GM21528 (cell line): Measurements from ENCODE around the gene IFIT1.
"Not testable (repeated sequence)": the region's sequence is repeated elsewhere in the genome, so short reads cannot be mapped to it uniquely, and the experiment has no call there.

Source experiments
- ATAC-seq: cut with Tn5 transposase; IDR thresholded peaks from one replicate; pipeline ENCODE4 v1.9.1; 2021; ENCODE audit warnings: mild to moderate bottlenecking, moderate library complexity; ENCODE audit not compliant: unreplicated experiment, low FRiP score

The IFIT1 gene

DNA sequence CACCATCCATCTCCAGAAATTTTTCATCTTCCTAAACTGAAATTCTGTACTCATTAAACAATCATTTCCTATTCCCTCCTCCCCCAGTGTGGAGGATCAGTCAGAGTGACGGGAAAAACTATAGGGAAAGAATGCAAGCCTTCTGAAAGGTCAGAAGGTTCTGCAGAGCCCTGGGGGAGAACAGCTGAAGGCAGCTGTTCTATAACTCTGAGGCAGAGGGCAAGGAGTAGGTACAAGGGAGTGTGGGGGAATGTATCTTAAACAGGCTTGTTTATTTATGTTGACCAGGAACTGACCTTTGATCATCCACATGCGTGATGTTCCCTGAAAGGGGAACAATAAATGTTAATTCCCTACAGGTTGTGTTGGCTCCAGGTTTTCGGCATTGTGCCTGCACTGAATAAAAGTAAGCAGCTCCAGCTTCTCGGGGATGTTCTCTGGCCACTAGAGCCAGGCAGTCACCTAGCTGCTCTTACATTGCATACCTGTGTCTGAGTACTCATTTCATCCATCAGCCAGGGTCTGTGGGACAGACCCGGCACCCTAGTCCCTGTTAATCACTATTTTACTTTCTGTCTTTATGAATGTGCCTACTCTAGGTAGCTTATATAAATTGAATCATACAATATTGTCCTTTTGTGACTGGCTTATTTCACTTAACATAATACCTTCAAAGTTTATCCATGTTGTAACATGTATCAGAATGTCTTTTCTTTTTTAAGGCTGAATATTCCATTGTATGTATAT is 5.8 kb downstream of the IFIT1 start:
- ATAC-seq: no peak

DNA sequence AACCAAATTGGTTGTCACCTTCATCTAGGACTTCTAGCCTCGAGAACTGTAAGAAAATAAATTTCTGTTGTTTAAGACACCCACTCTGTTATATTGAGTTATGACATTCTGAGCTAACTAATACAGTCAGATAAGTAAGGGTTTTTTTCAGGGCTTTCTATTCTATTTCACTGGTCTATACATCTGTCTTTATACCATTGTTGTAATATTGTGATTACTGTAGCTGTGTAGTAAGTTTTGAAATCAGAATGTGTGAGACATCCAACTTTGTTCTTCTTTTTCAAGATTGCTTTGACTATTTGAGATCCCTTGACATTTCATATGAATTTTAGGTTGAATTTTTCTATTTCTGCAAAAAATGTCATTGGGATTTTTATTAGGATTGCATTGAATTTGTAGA is 7.5 kb downstream of the IFIT1 start:
- no peak for ATAC-seq

DNA sequence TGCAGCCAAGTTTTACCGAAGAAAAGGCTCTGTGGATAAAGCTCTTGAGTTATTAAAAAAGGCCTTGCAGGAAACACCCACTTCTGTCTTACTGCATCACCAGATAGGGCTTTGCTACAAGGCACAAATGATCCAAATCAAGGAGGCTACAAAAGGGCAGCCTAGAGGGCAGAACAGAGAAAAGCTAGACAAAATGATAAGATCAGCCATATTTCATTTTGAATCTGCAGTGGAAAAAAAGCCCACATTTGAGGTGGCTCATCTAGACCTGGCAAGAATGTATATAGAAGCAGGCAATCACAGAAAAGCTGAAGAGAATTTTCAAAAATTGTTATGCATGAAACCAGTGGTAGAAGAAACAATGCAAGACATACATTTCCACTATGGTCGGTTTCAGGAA is 10.6 kb downstream of the IFIT1 start:
- no peak for ATAC-seq

DNA sequence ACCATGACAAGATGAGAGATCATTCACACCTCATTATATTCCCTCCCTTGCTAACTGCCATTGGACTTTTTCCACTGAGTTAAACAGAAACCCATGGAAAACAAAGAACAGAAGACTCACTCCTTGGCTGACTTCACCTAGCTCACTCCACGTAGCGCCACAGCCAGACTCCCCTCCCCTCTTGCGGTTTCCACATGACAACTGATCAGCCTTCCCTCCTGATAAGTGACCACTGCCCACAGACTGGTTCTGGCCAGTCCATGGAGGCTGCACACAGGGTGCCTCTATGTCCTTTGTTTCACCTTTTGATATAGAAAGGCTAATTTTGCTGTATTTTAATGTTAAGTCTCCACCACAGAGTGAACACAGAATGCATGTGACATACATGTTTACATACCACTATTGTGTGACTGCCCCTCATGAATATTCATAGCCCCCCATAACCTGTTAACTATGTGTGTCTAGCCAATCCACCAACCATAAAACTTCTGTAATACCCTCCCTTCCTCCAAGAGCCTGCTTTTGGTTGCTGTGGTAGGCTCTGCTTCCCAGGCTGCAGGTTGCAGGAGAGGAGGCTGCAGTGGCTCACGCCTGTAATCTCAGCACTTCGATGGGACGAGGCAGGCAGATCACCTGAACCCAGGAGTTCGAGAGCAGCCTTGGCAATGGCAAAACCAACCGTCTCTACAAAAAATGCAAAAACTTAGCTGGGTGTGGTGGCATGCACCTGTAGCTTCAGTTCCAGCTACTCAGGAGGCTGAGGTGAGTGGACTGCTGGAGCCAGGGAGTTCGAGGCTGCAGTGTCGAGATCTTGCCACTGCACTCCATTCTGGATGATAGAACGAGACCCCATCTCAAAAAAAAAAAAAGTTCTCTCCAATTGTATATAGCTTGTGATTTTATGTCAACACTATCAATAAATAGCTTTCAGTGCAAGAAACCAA is 12.0 kb downstream of the IFIT1 start:
- ATAC-seq: no peak

DNA sequence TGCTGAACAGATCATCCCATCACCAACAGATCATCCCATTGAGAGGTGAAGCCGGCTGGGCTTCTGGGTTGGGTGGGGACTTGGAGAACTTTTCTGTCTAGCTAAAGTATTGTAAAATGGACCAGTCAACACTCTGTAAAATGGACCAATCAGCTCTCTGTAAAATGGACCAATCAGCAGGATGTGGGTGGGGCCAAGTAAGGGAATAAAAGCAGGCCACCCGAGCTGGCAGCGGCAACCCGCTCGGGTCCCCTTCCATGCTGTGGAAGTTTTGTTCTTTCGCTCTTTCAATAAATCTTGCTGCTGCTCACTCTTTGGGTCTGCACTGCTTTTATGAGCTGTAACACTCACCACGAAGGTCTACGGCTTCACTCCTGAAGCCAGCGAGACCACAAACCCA is 13.8 kb downstream of the IFIT1 start:
- ATAC-seq: not testable (repeated sequence)

DNA sequence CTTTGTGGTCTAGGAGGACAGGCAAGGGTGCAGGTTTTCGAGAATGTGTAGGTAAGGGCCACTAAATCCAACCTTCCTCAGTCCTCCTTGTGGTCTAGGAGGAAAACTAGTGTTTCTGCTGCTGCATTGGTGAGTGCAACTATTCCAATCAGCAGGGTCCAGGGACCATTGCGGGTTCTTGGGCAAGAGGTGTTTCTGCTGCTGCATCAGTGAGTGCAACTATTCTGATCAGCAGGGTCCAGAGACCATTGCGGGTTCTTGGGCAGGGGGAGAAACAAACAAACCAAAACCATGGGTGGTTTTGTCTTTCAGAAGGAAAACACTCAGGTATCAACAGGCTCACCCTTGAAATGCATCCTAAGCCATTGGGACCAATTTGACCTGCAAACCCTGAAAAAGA is 15.4 kb downstream of the IFIT1 start:
- ATAC-seq: not testable (repeated sequence)

DNA sequence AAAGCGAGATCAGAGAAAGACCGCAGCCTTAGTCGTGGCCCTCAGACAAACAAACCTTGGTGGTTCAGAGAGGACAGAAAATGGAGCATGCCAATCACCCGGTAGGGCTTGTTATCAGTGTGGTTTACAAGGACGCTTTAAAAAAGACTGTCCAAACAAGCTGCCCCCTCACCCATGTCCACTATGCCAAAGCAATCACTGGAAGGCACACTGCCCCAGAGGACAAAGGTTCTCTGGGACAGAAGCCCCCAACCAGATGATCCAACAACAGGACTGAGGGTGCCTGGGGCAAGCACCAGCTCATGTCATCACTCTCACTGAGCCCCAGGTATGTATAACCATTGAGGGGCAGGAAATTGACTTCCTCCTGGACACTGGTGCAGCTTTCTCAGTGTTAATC is 16.9 kb downstream of the IFIT1 start:
- ATAC-seq: not testable (repeated sequence)

DNA sequence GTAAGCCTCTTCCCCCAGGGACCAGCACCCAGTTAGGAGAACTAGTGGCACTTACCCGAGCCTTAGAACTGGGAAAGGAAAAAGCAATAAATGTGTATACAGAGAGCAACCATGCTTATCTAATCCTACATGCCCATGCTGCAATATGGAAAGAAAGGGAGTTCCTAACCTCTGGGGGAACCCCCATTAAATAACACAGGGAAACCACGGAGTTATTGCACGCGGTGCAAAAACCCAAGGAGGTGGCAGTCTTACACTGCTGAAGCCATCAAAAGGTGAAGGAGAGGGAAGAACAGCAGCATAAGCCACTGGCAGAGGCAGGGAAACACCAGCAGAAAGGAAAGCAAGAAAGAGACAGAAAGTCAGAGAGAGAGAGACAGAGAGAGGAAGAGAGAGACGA is 18.1 kb downstream of the IFIT1 start:
- not testable (repeated sequence) for ATAC-seq

DNA sequence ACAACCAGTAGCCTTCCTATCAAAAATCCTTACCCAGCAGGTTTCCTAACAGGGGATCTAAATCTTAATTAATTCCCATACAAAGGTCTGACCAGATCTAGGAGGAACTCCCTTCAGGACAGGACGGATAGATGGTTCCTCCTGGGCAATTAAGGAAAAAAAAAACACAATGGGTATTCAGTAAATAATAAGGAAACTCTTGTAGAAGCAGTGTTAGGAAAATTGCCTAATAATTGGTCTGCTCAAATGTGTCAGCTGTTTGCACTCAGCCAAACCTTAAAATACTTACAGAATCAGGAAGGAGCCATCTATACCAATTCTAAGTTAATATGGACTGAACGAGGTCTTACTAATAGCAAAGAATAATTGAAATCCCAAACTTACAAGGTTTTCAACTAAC is 18.7 kb downstream of the IFIT1 start:
- not testable (repeated sequence) for ATAC-seq

DNA sequence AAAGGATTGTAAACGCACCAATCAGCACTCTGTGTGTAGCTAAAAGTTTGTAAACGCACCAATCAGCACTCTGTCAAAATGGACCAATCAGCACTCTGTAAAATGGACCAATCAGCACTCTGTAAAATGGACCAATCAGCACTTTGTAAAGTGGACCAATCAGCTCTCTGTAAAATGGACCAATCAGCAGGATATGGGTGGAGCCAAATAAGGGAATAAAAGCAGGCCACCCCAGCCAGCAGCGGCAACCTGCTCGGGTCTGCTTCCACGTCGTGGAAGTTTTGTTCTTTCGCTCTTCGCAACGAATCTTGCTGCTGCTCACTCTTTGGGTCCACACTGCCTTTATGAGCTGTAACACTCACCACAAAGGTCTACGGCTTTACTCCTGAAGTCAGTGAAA is 19.9 kb downstream of the IFIT1 start:
- ATAC-seq: not testable (repeated sequence)

DNA sequence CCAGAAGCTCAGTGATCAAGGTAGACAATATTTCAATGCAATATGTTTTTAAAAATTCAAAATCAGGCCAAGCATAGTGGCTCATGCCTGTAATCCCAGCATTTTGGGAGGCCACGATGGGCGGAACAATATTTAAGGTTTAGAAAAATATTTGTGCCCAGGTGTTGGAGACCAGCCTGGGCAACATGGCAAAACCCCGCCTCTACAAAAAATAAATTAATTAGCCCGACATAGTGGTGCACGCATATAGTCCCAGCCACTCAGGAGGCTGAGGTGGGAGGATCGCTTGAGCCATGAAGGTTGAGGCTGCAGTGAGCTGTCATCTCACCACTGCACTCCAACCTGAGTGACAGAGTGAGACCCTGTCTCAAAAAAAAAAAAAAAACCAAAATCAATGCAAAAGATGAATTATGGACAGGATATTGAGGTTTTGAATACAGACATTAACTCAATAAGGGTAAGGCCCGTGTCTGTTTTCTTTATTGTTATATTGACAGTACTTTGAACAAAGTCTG is 21.0 kb downstream of the IFIT1 start:
- no peak for ATAC-seq

DNA sequence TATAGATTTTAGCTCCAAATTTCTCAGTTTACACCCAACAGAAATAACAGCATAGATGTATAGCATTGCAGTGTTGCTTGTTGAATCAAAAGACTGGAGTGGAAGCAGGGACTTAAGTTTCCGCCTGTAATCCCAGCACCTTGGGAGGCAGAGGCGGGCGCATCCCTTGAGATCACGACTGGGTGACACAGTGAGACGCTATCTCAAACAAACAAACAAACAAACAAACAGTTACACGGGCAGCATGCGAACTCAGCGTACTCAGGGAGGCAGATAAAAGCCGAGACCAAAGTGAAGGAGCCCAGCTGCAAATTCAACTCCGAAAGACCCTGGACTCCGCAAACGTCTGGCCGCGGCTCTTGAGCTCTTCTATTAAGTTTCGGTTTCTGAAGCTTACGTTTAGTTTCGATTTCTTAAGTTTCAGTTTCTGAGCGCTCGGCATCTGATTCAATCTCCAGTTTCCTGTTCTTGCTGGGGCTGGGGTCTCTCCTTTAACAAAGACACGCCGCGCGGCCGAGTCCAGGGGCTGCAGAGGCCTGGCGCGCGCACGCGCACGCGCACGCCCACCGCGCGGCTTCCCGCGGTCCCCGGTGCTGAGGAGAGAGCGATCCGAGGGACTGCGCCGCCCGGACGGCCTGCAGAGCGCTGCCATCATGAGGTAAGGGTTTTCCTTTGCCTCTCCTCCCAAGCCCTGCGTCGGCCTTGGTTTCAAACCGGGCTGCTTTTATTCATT is 21.9 kb downstream of the IFIT1 start, which contains the start of gene IFIT5:
TSS of gene IFIT5 (plus strand) at position 423 of the 733 bp plus-strand sequence. CDS start at position 654, 231 bp downstream.
- peak; percentile 77 for ATAC-seq

DNA sequence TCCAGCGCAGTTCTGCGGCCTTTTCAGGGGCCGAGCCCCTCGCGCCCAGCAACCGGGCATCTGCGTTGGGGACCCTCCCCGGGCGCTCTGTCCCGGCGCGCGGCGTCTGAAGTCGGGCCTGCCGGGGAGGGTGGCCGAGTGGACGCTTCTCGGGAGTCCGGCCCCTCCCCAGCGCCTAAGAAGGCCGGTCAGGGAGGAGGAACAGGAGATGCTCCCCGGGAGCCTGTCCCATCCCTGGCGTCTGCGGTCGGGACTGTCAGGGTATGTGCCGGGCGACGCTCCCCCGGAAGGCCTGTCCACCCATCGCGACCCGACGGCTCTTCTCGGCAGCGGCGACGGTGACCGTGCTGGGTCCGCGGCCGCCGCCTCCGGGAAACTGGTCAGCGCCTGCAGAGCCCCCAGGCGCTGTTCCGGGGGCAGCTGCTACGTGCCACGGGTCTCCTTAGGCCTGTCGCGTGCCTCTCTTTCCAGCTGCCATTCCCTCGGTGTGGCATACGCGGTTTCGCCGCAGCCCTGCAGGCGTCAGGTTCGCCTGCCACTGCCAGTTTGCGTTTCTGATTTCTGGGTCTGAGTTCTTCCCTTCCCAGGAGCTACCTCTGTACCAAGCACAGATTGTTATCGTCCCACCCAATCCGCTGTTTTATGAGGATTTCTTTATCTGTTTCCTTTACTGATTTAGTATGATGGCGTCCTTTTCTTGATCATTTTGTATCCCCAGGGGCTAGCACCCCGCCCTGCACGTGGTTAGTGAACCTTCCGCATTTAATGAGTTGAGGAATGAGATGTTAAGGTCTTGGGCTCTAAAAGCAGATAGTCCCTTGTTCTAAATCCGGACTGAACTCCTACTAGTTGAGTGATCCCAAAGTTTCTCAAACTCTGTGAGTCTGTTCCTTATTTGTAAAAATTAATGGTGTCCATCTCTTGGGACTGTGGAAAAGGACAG is 22.7 kb downstream of the IFIT1 start:
- peak; percentile 41 for ATAC-seq

DNA sequence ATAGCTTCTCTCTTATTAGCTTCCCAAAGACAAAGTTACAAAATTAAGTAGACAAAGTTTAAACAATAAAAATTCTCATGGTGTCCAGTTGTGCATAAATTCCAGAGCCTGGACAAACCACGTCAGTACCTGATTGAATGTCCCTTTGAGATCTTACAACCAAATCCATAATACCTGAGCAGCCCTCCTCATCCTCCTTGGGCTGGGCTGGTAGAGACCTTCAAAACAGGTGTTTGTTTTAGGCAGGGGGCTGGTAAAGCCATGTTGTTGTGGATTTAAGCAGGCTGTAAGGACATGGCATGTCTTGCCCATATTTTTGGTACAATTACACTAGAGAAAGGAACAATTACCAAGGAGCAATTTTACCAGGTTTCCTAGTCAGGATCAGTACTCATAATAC is 24.0 kb downstream of the IFIT1 start:
- ATAC-seq: no peak

DNA sequence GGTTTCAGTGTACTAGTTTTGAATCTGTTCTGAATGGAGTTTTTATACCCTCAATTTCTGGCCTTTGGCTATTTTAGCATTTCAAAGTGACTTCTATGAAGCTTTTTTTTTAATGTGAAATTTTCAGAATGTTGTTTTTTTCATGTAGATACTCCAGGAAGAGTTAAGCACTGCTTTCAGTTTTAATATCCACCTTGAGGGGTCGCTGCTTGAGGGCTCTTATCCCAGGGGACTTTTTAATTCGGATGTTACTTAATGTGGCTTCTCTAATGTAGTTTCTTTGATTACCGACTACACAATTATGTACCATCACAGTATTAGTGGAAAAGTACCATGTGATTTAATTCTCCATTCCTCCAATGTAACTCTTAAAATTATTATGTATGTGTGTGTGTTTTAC is 27.1 kb downstream of the IFIT1 start:
- ATAC-seq: no peak

DNA sequence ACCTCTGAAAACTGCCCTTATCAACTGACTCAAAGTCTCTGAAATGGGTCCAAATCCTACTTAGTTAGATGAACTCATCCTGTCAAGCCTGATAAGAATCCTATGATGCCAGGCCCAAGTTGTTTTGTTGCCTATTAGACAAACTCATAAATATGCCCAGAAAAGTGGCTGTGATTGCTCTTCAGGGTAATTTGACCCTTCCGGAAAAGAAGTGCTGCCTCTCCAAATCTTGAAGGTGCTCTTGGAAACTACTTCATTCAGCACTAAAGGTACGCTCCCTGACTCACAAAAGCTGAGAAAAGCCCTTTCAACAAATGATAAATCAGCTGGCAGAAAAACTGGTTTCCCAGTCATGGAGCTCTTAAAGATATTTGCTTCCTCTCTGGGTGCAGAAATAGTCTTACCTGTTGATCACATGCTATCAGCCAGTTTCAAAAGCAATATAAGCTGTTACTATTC is 28.6 kb downstream of the IFIT1 start:
- no peak for ATAC-seq

DNA sequence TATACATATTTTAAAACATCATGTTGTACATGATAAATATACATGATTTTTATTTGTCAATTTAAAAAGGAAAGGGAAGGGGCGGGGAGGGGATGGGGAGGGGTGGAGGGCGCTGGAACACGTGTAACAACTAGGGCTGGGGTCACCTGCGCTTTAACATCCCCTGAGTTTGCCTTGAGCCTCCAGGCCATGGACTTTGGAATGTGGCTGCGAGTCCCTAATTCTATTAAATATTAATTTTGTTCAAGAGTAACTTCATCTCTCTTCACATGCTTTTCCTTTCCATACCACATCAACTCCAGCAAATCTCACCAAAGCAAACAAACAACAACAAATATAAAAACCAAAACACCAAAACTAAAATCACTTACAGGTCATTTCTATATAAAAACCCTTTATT is 32.6 kb downstream of the IFIT1 start:
- no peak for ATAC-seq

DNA sequence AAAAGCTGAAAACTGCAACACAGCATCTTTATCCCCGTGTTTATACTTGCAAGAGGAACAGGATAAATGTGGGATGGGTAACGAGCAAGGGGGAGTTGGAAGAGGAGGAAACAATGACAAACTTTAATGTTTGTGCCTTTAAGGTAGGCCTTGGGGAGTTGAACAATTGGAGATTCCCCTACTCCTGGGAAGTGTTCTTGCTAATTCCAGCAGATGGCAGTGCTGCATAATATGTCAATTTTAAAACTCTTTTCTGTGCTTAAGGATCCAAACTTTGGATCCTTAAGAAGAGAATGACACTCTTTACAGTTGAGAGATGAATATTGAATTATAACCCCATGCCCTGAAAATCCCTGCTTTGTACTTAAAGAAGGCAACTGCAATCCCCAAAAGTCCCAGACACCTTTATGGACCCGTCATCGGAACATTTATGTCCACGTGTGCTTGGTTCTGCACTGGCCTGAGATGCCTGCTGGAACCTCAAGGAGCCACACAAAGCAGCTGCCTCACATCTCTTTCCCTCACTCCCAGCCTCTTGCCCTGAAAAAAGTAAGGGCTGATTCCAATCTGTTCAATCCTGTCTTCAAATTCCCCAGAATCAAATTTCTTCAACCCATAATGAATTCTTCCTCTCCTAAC is 33.9 kb downstream of the IFIT1 start:
- ATAC-seq: no peak

DNA sequence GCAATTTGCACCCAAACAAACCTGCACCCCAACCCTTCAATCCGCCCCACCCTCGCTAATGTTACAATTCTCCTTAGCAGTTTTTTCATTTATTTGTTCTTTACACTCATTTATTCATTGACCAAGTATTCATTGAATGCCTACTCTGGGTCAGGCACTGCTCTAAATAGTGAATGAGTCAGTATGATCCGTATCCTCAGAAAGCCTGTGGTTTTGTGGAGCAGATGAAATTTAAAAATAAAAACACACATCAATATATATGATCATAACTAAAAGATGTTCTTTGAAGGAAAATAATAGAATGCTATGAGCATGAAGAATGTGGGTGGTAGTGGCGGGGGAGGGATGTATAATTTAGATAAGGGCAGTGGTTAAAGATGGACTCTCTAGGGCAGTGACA is 35.2 kb downstream of the IFIT1 start:
- no peak for ATAC-seq
